NCI-H1417 (cell line): ENCODE measurements around the gene SLX4IP.

Source experiments
- DNase-seq, 3 experiments: peaks; one replicate each; lab custom pipeline; 2025; lab: John Stamatoyannopoulos, UW

The SLX4IP gene

GRCh38 chr20:10466325-10466724, 31.2 kb downstream of the SLX4IP start:
- DNase-seq: no peak

- DNase-seq: no peak
Observed at GRCh38 chr20:10466855-10467254, 31.8 kb downstream of the SLX4IP start.

GRCh38 chr20:10467681-10468339, 32.7 kb downstream of the SLX4IP start:
- DNase-seq: no peak

GRCh38 chr20:10468340-10468845, 33.3 kb downstream of the SLX4IP start:
- DNase-seq: no peak

- DNase-seq: no peak
Observed at GRCh38 chr20:10469056-10469455, 34.0 kb downstream of the SLX4IP start.

GRCh38 chr20:10469599-10469998, 34.5 kb downstream of the SLX4IP start:
- DNase-seq: peak; percentile 78 to 96 (median 91)

- no peak for DNase-seq
Observed at GRCh38 chr20:10470276-10470675, 35.2 kb downstream of the SLX4IP start.

- DNase-seq: no peak
Observed at GRCh38 chr20:10472871-10473270, 37.8 kb downstream of the SLX4IP start.

GRCh38 chr20:10474606-10475184, 39.6 kb downstream of the SLX4IP start:
- DNase-seq: no peak

- no peak for DNase-seq
Observed at GRCh38 chr20:10475225-10475624, 40.1 kb downstream of the SLX4IP start.

GRCh38 chr20:10476319-10476724, 41.2 kb downstream of the SLX4IP start:
- no peak for DNase-seq

- no peak for DNase-seq
Observed at GRCh38 chr20:10478205-10478604, 43.1 kb downstream of the SLX4IP start.

- no peak for DNase-seq
Observed at GRCh38 chr20:10478930-10479329, 43.8 kb downstream of the SLX4IP start.

GRCh38 chr20:10481676-10482075, 46.6 kb downstream of the SLX4IP start:
- DNase-seq: no peak

- DNase-seq: no peak
Observed at GRCh38 chr20:10483691-10484090, 48.6 kb downstream of the SLX4IP start.

GRCh38 chr20:10487142-10488136, 52.3 kb downstream of the SLX4IP start:
- peak in 1 of 3 experiments; percentile 57 for DNase-seq

GRCh38 chr20:10488534-10488933, 53.4 kb downstream of the SLX4IP start:
- no peak for DNase-seq

GRCh38 chr20:10489853-10490252, 54.7 kb downstream of the SLX4IP start:
- no peak for DNase-seq

GRCh38 chr20:10490257-10490656, 55.2 kb downstream of the SLX4IP start:
- no peak for DNase-seq

- peak in 1 of 3 experiments; percentile 18 for DNase-seq
Observed at GRCh38 chr20:10490706-10491105, 55.6 kb downstream of the SLX4IP start.

- no peak for DNase-seq
Observed at GRCh38 chr20:10492065-10492464, 57.0 kb downstream of the SLX4IP start.

GRCh38 chr20:10492844-10493243, 57.7 kb downstream of the SLX4IP start:
- no peak for DNase-seq
